Measurements from ENCODE around the gene IFT20. TPM values are rescaled to one million over a fixed set of nuclear protein-coding genes. Genes with fewer than 3 reads are reported as not detected.

Gene IFT20
- total and polyA plus RNA-seq, 9 donors: 20.2 to 49.2 (median 31.7) TPM

GRCh38 chr17:28368915-28369683 is 33.8 kb upstream of the IFT20 start:
- H3K9me3 ChIP-seq: no peaks in the 10 kb centered on the region
- H3K4me1 ChIP-seq (ENCODE audit: insufficient read depth): peaks cover 7% of the 10 kb centered on the region
- TF ChIP-seq POLR2A (IDR thresholded peaks at IDR 0.05): no peak
- TF ChIP-seq CTCF (IDR thresholded peaks at IDR 0.05): no peak
- TF ChIP-seq EP300 (IDR thresholded peaks at IDR 0.05): no peak
- no peak overlapping the region for H3K27ac ChIP-seq
- H3K36me3 ChIP-seq: no peaks in the 10 kb centered on the region
- intact Hi-C loops (cut with DNase I): no loop called here
- WGBS, 3 donors: 87 to 93% (median 93%) methylated on average over 23 of the region's 23 CpGs
- DNase-seq: no peak
- H3K27me3 ChIP-seq: no peaks in the 10 kb centered on the region
- H3K4me3 ChIP-seq: no peak overlapping the region

- H3K4me1 ChIP-seq (ENCODE audit: insufficient read depth): peaks cover 7% of the 10 kb centered on the region
- no peak for DNase-seq
- WGBS, 3 donors: 81 to 89% (median 83%) methylated on average over 5 of the region's 5 CpGs
- H3K36me3 ChIP-seq: no peaks in the 10 kb centered on the region
- no peaks in the 10 kb centered on the region for H3K27me3 ChIP-seq
- no peak overlapping the region for H3K4me3 ChIP-seq
- H3K9me3 ChIP-seq: no peaks in the 10 kb centered on the region
- H3K27ac ChIP-seq: no peak overlapping the region
- intact Hi-C loops (cut with DNase I): no loop called here
- TF ChIP-seq EP300 (IDR thresholded peaks at IDR 0.05): no peak
- no peak for TF ChIP-seq POLR2A (IDR thresholded peaks at IDR 0.05)
- no peak for TF ChIP-seq CTCF (IDR thresholded peaks at IDR 0.05)
These were observed 33.1 kb upstream of the IFT20 start for GRCh38 chr17:28368306-28368831.

- no peak for DNase-seq
- peaks cover 4% of the 10 kb centered on the region for H3K4me1 ChIP-seq (ENCODE audit: insufficient read depth)
- 88 to 91% (median 89%) methylated on average over 21 of the region's 21 CpGs for WGBS, 3 donors
These were observed 32.5 kb upstream of the IFT20 start for GRCh38 chr17:28367641-28368305.

GRCh38 chr17:28366605-28367004 is 31.3 kb upstream of the IFT20 start:
- no peaks in the 10 kb centered on the region for H3K27me3 ChIP-seq
- no peaks in the 10 kb centered on the region for H3K36me3 ChIP-seq
- no peak for DNase-seq
- H3K27ac ChIP-seq: no peak overlapping the region
- TF ChIP-seq EP300 (IDR thresholded peaks at IDR 0.05): no peak
- TF ChIP-seq CTCF (IDR thresholded peaks at IDR 0.05): no peak
- TF ChIP-seq POLR2A (IDR thresholded peaks at IDR 0.05): no peak
- intact Hi-C loops (cut with DNase I): no loop called here
- no peaks in the 10 kb centered on the region for H3K4me1 ChIP-seq (ENCODE audit: insufficient read depth)
- WGBS, 3 donors: 72 to 82% (median 80%) methylated on average over 1 of the region's 1 CpG
- H3K9me3 ChIP-seq: no peaks in the 10 kb centered on the region
- H3K4me3 ChIP-seq: no peak overlapping the region

More at GRCh38 chr17:28367641-28368305, 32.5 kb upstream of the IFT20 start:
- Histone ChIP-seq H3K27ac (no peak overlapping the region), H3K4me3 (no peak overlapping the region), H3K9me3 (no peaks in the 10 kb centered on the region), H3K27me3 (no peaks in the 10 kb centered on the region), H3K36me3 (no peaks in the 10 kb centered on the region)
- TF ChIP-seq EP300 (IDR thresholded peaks at IDR 0.05) (no peak), CTCF (IDR thresholded peaks at IDR 0.05) (no peak), POLR2A (IDR thresholded peaks at IDR 0.05) (no peak)
- intact Hi-C loops (cut with DNase I): no loop called here
